Effector CD8-positive, alpha-beta T cell (primary cell): ENCODE results near the gene OPCML.

Source experiments
- DNase-seq: peaks from one replicate; lab custom pipeline; 2025; lab: John Stamatoyannopoulos, UW

The OPCML gene

DNA sequence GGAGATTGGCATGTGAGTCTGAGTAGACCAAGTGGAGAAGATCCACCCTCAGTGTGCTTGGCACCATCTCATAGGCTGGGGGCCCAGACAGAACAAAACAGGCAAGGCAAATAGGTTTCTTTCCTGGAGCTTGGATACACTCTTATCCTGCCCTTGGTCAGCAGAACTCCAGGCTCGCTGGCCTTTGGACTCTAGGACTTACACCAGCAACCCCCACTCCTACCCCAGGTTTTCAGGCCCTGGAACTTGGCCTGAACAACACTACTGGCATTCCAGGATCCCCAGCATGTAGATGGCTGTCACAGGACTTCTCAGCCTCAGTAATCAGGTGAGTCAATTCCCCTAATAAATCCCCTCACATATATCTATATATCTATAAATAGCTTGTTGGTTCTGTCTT is 637.7 kb downstream of the OPCML start:
- no peak for DNase-seq

DNA sequence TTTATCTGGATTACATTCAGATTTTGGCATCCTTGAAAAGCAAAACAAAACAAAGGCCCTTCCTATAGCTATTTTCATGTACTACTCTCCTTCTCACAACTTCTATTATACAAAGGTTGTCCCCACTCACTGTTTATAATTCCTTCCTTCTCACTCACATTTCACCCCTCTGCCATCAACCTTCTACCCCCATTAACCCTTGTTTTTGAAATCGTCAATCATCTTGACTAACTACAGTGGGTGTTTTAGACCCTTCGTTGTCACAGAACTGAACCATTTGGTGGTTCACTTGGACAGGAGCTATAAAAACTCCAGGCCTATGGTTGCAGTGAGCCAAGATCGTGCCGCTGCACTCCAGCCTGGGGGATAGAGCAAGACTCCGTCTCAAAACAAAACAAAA is 639.4 kb downstream of the OPCML start:
- no peak for DNase-seq

DNA sequence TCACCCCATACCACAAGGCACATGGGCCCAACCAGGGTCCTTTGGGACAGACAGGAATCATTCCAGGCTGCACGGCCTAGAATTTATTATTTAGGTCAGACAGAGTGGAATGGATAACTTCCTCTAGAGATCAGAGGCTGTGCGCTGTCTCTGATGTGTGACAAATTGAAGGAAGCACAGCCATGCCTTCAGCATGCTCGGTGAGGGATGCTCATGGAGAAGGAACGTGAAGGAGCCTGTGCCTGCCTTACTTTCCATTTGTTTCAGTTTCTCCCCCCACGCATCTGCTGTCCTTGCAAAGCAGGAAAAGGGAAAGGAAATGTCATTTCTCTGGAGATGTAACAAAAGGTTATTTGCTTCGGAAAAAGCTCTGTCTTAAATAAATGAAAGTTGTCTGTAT is 644.1 kb downstream of the OPCML start:
- DNase-seq, result no peak

DNA sequence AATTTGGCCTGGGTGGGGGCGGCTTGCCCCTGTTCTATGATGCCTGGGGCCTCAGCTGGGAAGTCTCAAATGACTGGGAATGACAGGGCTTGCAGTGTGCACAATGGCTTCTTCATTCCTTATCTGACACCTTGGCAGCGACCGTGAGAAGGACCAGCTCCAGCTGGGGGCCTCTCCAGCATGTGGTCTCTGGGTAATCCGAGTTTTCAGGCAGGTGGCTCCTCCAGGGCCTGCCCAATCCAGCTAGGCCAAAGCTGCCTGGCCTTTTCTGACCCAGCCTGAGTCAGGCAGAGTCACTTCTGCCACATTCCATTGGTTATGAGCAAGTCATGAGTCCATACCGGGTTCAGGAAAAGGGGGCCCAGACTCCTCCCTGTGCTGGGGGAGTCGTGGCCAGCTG is 646.0 kb downstream of the OPCML start:
- no peak for DNase-seq

DNA sequence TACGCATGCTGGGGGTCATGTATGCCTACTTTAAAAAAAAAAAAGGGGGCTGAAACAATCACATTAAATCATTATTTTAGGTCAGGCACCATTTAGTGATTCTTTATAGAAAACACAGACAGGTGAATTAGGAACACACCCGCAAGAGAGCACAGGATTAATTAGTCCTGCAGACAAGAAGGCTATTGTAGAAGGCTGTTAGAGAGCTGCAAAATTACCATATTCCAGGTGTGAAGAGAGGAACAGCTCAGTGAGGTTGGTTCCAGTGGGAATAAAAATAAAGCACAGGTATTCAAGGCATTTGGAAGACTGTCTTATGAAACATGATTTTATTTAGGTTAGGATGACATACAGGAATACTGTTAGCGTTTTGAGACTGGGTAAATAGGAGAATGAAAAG is 649.1 kb downstream of the OPCML start:
- no peak for DNase-seq

DNA sequence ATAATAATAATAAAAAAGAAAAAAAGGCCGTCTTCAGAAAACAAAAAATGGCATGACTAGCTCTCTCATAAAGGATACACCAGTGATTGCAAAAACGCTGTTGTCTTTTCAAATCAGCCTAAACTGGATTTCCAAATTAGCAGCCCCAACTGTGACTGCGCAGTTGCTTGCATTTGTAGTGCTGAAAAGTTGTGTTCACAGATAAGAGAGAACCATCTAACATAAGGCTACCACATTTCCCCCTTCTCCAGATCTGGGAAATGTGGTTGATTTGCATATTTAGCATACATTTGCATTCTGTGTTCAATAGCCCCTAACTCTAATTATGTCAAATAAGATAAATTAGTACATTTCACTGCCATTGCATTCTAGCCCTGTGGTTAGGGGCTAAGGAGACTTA is 650.7 kb downstream of the OPCML start:
- DNase-seq, result no peak

DNA sequence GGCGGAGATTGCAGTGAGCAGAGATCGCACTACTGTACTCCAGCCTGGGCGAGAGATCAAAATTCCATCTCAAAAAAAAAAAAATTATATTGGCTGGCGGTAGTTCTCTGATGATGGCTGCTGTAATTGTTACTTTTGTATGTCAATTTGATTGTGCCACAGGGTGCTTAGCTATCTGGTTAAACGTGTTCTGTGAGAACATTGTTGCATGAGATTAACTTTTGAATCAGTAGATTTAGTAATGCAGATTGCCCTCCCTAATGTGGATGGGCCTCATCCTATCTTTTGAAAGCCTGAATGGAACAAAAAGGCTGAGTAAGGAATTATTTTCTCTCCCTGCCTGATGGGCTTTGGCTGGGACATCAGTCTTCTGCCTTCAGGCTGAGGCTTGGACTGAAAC is 654.2 kb downstream of the OPCML start:
- DNase-seq, result no peak

DNA sequence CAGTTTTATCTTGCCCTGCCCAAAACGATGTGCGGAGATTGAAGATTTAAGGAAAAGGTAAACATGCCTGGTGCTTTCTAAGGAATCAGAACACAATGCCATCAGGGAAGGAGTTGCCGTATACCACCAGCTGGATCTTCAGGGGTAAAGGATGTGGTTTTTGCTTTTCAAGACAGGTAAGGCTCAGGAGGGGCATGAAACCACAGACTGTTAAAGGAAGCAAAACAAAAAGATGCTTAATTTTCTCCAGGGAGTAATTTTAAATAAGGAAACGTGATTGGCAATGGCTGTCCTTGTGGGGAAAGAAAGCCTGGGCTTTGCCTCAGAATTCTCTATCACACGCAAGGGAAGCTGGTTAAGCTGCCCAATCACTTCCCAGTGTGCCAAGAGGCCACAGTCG is 655.6 kb downstream of the OPCML start:
- no peak for DNase-seq

DNA sequence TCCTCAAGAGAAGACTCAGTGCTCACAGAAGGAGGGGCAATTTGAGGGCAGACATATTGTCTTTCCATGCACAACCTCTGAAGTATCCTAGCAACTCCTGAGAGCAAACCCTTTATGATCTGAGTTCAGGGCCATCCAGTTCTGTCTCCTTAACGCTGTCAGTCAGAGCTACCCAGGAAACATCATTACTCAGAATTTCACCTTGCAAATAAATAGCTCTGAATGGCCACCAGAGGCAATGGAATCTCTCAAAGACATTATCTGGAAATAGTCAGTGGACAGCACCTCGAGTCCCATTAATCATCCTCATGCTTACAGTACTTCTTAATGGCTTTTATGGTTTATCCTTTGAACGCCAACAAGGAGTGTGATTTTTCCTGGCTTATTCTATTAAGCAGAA is 656.1 kb downstream of the OPCML start:
- no peak for DNase-seq

DNA sequence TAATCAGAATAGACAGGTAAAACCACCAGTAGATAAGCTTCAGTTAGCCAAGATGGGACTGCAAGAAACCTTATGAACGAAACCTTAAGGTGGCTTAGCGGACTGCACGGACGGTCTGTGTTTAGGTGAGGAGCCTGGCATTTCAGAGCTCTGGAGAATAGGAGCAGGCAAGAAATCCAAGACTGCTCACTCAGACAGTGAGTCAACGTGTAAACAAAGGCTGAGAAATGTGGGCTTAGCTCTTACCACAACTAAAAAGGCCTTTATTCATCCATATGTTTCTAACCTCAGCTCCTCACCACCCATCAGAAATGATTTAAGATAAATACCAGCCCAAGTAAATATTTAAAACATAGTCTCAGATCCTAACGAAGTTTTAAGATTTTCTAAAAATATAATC is 657.7 kb downstream of the OPCML start:
- no peak for DNase-seq

DNA sequence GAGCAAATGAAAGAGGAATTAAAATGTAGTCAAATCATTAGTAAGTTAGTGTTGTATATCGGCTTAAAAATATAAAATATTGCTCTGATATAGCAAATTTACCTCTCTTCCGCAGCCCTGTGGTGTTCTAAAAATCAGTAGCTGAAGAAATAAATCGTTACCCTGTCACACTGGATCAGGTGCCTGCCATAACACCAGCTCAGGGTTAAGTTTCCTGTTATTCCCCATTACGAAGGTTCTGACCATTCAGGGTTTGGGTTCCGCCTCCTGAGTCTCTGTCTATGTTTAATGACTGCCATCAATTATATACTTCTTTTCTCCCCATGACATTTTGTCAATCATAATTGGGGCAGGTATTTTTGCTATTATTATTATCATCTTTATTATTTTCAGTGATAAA is 658.5 kb downstream of the OPCML start:
- DNase-seq, result no peak

DNA sequence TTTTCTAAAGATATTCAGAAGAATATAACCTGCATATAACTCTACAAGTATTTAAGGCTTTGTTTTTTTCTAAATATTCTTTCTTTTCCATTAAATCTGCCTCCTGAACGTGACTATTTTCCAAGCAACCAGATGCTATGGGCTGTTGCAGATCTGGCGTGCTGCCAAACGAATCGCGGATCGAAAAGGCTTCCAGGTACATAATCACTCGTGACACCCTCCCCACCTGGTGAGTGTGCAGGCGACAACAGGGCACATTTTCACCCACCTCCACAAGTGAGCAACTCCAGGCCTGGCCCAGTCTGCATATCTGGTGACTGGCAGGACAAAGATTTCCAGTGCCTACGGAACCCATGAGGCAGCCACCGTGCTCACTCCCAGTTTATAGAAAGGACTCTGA is 660.1 kb downstream of the OPCML start:
- no peak for DNase-seq

DNA sequence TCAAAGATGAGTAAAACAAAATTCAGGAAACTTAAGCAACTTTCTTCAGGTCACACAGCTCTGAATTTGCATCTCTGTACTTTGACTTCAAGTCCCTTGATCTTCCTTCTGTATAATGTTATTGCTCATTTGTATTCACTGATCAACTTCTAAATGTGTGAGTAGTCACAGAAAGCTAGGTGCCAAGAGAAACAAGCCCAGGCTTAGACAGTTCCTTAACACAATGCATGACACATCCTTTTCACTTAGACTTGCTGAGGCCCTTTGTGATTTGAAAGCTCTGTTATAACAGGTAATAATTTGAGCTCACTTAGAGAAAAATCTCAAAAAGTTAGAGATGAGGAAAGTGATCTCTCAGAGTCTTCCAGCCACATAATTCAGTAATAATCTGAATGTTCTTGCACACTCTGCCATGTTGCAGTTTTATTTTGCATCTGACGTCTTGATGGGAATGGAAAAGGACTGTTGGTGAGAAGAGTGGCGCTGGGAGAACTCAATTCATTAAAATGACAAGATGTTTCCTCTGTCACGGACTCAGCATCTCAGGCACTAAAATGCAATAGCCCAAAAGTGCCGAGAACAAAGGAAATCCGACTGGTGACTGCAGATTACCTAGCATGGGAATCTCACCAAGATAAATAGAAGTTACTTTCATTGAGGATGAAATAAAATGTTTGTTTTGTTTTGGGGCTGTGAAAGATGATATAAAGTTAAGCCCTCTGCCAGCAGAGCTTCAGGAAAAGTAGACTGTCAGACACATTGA is 665.3 kb downstream of the OPCML start:
- DNase-seq, result no peak

DNA sequence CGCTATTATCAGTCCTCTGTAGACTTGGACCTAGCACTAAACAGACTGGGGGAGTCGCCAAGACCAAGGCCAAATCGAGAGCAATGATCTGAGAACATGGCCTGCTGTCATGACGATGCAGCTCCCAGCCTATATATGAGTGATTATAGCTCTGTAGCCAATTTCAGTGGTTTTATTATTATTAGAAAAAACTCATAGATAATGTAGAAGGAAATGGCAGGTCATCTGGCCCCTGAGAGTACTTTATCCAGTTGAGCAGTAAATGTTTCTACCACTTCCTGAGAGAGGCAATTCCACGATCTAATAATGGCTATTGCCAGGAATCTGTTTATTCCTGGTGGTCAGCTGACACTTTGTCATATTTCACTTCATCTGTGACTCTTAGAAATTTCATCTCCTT is 666.7 kb downstream of the OPCML start:
- DNase-seq, result no peak

DNA sequence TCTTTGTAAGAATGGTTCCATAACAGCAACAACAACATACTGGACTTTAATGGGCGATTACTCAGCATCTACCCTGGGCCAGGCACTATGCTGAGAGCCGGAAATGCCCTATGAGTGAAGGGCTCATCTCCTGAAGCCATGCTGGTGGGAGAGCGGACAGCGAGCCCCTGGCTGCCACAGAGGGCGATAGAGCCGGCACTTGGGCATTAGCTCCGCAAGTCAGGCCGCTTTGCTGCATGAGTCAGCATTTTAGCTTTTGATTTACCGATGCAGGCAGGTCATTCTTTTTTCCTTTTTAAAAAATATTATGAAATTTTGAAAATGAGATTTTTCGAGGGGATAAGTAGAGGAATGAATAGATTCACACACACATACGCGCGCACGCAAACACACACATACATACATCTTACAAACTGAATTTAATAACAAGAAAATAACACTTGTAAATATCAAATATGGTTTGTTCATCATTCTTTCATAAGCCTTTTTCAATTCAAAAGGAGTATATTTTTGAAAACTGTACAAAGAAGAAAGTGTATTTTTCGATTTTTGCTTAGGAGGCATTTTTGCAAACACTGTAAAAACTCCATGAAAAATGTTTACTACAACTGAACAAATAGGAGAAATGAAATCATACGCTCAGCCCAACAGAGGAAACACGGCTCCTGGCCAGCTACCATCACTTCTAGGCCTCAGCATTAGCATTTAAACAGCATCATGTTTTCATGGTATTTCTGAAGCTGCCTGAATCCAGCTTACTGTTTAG is 667.3 kb downstream of the OPCML start:
- DNase-seq, result no peak

DNA sequence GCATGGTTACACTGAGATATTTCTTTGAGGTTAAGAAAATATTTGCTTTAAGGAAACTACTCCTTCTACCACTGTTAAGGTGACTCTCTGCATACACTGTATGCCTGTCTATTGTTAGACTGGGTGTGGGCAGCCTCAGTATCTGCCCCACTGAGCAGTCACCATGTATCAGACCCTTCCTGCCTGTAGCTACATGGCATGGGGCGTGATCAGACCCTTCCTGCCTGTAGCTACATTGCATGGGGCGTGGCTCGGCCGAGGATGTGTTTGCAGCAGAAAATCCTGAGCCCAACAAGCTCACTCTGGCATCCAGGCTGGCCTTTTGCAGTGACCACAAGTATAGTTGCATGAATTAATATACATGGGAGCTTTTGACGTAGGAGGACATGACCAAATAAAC is 669.4 kb downstream of the OPCML start:
- DNase-seq, result no peak

DNA sequence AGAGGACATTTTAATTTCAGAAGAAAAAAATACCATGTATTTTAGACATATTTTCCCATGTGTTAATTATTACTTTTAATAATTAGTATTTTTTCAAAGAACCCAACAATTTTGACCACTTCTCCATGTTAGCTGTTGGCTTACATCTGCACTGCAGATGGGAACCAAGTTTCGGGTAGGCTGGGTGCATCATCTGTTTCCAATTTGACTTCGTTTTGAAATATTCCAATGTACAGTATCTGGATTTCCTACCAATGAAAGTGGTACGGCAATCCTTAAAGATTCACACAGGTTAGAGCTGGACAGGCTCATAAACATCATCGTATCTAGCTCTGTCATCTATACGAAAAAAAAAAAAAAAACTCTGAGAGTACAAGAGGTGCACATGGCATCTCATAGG is 670.2 kb downstream of the OPCML start:
- no peak for DNase-seq

DNA sequence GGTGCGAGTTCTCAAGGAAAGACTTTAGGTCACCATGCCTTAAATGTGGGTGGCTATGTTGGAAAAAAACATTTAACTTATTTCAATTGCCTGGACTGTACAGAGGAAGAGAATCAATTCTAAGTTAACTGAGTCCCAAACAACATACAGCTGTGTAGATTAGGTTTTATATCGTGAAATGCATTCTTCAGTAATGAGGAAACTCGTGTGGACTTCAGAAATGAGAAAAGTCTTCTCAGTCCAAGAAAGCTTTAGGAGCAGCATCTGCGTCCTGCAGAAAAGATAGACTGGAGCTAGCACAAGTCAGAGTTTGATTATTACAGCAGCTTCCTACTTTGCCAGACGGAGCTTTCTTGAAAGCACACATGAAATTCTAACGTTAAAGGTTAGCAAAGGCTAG is 673.0 kb downstream of the OPCML start:
- no peak for DNase-seq

DNA sequence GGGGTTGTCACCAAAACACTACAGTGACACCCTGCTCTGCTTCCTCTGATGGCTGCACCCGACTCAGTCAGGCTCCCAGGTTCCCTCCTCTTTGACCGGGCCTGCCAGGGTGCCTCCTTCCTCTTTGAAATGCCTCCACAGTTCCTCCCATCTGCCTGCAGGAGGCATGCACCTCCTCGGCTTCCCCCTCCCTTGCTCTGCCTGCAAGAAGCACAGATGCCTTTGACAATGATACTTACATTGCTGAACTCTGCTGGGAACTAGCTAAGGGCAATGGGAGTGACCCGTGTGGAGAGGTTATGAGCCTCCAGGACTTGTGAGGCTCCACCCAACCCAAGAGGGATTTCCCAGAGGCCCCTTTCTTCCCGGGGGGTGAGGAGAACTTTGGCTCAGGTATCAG is 674.1 kb downstream of the OPCML start:
- no peak for DNase-seq

DNA sequence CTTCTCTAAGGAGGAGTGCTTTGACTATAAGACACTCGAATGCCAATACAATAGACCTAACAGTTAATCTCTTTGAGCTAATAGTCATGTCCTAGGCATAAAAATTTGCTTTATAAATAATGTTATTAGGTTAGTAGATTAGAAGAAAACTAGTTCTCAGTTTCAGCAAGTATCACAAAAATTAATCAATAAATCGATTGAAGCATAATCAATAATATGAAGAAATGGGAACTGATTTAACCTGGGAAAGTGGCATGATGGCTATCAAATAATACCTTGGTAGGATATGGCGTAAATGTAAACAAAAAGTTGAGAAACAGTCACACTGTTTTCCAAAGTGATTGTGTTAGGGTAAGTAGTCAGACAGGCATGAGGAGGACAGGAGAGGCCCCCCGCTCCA is 676.3 kb downstream of the OPCML start:
- no peak for DNase-seq

DNA sequence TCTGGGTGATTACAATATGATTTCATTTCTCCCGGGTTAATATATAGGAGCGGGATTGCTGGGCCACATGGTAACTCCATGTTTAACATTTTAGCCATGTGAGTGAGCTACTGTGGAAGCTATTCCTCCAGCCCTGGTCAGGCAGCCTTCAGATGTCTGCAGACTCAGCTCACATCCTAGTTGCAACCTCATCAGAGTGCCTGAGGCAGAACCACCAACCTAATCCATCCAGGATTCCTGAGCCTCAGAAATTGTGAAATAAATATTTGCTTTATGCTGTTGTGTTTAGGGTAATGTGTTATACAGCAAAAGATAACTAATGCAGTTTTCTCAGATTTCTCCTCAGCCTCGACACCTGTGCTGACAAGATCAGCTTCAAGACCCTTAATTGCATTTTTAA is 676.8 kb downstream of the OPCML start:
- DNase-seq, result no peak

DNA sequence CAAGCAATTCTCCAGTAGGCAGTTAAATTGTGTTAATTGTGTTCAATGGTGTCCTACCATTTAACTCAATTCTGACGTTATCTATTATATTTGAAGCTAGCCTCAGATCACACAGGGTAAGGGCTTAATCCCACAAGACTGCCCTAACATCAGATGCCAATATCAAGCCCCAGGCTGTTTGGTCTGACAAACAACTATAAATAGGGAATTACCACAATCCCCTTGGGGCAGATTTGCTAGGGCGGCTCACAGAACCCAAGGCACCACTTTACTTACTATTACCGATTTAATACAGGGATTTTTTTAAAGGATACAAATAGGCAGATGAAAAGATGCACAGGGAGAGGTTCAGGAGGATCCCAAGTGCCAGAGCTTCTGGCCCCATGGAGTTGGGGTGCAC is 678.4 kb downstream of the OPCML start:
- no peak for DNase-seq

DNA sequence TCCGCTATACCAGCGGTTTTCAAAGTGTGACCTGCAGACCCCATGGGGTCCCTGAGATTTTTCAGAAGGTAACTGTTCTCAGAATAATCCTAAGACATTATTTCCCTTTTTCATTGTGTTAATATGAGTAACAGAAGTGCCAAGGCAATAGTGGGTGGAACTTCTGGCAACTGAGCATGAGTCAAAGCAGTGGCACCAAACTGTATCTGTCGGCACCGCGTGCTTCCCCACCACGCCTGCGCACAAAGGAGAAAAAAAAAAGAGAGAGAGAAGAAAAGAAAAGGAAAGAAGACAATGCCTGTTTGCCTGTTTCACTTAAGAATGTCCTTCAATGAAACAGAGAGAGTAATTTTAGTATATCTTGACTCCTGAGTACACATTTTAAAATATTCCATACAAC is 679.9 kb downstream of the OPCML start:
- DNase-seq, result no peak

DNA sequence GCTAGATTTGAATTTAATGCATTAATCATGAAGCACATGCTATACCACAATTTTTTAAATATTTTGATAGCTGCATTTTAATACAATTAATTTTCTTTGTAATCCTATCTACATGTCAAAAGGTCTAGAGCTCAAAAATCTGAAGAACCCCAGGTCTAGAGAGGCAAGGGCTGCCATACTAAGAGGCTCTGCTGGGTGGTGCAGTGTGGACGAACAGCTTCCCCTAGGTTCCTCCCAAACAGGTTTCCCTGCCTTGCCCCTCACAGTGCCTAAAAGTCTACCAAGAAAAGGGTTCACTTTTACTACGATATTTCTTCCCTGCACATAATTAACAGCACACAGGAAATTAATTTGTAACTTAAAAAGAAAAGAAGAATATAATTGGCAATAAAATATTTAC is 681.1 kb downstream of the OPCML start:
- DNase-seq, result no peak
